NCI-H2107 treated with DMSO at 0.1 percent for 48 hours (cell line): ENCODE results near the gene WDR12.
"Not testable (repeated sequence)": the region's sequence is repeated elsewhere in the genome, so short reads cannot be mapped to it uniquely, and the experiment has no call there.

Experiments used
- DNase-seq: peaks from one replicate; lab custom pipeline; 2025; ENCODE audit not compliant: unreplicated experiment; lab: John Stamatoyannopoulos, UW

The WDR12 gene

GRCh38 chr2:202885190-202885589 lies 26.3 kb downstream of the WDR12 start:
- no peak for DNase-seq

DNA sequence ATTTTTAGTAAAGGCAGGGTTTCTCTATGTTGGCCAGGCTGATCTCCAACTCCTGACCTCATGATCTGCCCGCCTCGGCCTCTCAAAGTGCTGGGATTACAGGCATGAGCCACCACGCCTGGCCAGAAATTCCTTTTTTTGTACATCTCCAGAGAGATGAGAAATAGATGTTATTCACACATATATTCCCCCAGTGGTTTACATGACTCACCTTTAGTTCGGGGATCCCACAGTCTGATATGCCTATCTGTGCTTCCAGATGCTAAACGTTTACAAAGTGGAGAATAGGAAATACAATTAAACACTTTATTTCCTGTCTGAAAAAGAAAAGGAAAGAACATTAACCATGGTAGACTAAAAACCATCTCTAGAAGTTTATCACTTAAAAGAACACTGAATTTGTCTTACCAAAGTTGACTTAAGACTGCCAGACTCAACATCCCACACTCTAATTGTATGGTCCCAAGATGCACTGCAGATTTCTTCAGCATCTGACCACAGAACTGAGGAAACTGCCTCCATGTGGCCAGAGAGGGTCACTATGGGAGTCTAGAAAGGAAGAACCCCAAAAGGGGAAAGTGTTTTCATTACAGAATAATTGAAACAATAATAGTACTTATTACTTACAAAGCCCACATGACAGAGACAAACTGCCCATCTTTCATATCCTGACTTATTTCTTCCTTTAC lies 27.3 kb downstream of the WDR12 start:
- no peak for DNase-seq

DNA sequence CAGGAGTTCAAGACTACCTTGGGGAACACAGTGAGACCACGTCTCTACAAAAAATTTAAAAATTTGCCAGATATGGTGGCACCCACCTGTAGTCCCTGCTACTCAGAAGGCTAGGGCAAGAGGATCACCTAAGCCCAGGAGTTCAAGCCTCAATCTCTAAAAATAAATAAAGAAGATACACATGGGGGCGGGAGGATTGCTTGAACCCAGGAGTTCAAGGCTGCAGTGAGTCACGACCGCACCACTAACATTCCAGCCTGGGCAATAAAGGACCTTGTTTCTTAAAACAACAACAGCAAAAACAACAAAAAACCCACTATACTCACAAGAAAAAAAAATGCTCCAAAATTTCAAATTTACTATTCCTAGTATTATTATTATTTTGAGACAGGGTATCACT lies 29.9 kb downstream of the WDR12 start:
- no peak for DNase-seq

GRCh38 chr2:202877699-202878098 lies 33.8 kb downstream of the WDR12 start:
- no peak for DNase-seq

DNA sequence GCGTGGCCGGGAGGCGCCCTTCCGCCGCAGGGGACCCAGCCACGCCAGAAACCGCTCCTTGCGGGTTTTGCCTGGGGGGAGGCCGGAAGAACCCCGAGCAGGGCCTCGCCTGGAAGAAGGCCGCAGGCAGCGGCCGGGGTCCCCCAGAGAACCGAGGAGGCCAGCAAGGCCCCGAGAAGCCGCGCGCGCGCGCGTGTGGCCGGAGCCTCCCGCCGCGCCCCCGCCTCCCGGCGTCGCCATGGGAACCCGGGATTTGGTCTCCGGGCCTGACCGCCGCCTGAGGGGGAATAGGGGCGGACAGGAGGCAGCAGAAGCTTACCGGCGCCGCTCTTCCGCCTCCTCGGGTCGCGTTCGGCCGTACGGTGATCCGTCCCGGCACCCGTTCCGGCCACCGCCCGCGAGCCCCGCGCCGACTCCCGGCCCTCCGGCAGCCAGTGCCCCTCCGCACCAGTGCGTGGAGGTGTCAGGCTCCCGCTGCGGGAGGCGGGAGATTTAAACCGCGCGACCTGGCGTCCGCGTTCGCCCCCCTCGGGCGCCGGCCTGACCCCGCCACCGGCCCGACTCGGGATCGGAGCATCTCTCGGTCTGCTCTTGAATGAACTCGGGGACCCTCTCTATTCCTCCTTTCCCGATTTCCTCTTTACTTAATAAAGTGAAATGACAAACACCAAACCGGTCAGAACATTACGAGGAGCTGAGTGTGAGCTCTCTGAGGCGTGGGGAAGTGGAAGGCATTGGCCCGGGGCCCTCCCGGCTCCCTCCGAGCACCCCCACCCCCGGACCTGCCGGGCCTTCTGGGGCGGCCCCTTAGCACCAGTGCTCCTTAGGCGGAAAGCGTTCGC lies 40.0 kb downstream of the WDR12 start, which contains the start of gene ICA1L:
TSS of gene ICA1L (minus strand) at position 467 of the 842 bp plus-strand sequence. CDS start 42,757 bp downstream, outside the sequence.
- DNase-seq = no peak

DNA sequence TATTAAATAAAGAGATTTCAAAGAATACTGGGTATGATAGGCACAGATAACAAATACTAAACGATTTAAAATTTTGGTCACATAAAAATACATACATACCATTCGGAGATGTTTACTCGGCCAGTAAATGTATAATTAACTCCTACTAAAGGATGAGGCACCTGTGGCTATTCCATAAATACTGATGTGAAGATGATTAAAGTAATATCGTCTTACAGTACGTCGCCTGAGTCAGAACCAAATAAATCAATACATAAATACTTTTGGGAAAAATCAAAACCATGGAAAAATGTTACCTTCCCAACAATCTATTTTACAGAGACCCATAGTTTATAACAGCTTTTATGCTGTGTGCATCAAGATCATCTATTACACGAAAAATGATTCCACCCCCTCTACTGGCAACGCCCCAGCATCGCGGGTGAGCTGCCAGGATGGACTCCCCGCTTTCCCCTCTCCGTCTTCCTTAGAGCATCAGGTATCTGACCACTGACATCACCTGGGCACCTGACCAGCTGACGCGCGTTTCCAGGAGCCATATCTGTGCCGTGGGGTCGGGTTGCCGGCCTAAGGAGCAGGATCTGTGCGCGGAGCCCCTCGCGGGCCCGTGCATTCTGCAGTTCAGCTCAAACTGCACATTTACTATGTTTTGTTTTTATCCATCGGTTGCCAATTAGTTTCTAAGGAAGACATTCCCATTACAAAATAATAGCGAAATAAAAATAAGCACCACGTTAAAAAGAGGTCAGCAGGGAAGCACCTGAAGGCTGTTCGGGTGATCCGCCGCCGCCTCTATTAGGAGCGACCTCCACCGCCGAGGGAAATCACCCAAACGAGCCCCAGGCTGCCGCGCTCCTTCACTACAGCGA lies 40.8 kb downstream of the WDR12 start:
- DNase-seq = peak; percentile 82

DNA sequence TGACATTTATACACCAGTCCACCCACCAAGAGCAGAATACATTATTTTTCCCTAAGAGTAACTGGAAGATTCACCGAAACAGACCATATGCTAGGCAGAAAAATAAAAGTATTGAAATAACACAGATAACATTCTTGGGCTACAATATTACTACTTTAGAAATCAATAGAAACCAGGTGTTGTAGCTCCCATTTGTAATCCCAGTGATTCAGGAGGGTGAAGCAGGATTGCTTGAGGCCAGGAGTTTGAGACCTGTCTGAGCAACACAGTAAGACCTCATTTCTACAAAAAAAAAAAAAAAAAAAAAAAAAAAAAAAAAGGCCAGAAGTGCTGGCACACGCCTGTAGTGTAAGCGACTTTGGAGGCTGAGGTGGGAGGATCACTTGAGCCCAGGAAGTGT lies 49.5 kb downstream of the WDR12 start:
- no peak for DNase-seq

DNA sequence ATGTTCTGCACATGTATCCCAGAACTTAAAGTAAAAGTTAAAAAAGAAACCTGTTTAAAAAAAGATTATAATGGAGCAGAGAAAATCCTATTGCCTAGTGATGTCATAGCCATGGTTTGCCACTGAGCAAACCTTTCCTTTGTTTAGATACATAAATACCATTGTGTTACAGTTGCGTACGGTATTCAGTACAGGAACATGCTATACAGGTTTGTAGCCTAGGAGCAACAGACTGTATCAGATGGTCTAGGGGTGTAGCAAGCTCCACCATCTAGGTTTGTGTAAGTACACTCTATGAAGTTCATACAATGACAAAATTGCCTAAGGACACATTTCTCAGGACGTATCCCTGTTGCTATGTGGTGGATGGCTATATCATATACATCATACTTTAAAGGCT lies 52.9 kb downstream of the WDR12 start:
- no peak for DNase-seq

DNA sequence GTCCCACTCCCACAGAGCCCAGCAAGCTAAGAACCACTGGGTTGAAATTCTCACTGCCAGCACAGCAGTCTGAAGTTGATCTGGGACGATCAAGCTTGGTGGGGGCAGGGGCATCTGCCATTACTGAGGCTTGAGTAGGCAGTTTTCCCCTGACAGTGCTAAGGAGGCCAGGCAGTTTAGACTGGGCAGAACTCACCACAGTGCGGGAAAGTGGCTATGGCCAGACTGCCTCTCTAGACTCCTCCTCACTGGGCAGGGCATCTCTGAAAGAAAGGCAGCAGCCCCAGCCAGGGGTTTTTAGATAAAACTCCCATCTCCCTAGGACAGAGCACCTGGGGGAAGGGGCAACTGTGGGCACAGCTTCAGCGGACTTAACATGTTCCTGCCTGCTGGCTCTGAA lies 62.1 kb downstream of the WDR12 start:
- not testable (repeated sequence) for DNase-seq

- DNase-seq = no peak
Measured at GRCh38 chr2:202848813-202849212, 62.7 kb downstream of the WDR12 start.

DNA sequence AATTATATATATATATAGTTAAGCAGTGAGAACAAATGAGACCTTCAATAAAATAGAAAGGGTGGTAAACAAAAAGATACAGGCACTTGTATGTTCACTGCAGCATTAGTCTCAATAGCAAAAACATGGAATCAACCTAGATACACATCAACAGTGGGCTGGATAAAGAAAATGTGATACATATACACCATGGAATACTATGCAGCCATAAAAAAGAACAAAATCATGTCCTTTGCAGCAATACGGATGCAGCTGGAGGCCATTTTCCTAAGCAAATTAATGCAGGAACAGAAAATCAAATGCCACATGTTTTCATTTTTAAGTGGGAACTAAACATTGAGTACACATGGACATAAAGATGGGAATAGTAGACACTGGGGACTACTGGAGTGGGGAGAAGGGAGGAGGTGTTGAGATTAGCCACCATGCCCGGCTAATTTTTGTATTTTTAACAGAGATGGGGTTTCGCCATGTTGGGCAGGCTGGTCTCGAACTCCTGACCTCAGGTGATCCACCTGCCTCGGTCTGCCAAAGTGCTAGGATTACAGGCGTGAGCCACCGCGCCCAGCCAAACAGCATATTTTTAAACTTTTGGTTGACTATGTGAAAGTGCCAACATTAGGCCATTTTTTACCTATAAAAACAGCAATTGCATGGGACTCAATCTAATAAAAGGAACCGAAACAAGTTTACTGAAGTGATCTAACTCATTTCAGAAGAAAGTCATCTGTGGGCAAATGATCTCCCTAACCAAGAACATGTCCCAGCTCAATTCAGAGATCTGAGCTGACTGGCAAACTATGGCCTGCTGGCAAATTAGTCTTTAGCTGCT lies 63.6 kb downstream of the WDR12 start:
- DNase-seq = no peak

DNA sequence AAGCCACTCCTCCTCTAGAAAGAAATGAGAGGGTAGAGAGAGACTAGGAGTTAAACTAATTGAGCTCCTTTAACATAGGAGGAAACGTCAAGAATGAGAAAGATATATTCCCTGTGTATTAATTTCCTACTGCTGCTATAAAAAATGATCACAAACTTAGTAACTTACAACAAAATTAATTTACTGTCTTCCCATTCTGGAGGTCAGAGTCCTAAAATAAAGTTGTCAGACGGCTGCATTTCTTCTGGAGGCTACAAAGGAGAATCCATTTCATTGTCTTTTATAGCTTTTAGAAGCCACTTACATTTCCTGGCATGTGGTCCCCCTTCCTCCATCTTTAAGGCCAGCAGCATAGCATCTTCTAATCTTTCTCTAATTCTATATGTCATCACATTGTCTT lies 66.8 kb downstream of the WDR12 start:
- DNase-seq = no peak

DNA sequence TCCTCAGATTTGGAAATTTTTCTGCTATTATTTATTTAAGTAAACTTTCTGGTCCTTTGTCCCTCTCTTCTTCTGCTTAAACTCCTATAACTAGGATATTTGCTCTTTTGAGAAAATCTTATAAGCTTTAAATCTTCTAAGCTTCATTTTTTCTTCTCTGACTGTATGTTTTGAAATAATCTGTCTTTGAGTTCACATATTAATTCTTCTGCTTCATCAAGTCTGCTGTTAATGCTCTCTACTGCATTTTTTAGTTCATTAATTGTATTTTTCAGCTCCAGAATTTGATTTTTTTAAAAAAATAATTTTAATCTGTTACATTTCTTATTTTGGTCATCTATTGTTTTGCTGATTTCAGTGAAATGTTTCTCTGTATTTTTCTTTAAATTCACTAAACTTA lies 68.8 kb downstream of the WDR12 start:
- DNase-seq = no peak

DNA sequence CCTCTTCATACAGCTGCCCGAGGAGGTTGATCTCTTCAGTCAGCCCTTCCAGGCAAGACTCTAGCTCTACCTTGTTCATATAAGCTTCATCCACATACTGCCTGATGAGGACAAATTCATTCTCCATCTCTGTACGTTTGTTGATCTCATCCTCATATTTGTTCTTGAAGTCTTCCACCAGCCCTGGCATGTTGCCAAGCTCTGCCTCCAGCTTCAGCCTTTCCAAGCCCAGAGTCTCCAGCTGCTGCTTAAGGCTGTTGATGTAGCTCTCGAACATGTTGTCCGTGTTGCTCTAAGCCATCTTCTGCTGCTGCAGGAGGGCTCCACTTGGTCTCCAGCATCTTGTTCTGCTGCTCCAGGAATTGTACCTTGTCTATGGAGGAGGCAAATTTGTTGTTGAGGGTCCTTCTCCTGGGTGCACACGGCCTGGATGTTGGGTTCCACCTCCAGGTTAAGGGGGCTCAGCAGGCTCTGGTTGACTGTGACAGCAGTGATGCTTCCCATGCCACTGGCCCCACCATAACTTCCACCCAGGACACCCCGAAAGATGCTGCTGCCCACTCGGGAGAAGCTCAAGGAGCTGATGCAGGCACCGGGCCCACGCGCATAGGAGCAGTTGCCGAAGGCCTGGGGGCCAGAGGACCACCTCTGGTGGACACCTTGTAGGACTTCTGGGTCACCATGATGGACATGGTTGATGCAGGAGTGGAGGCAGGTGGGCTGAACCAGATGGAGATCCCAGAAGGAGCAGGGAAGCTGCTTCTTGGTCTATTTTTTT lies 70.2 kb downstream of the WDR12 start:
- no peak for DNase-seq

- DNase-seq = peak; percentile 38
Measured at GRCh38 chr2:202831242-202832220, 79.9 kb downstream of the WDR12 start.

- no peak for DNase-seq
Measured at GRCh38 chr2:202824901-202825300, 86.6 kb downstream of the WDR12 start.
